GM06990 (cell line): ENCODE measurements around the gene PARN.

Experiments
- DNase-seq: peaks from one replicate; pipeline ENCODE4 v3.0.0-alpha.2; 2011; ENCODE audit not compliant: insufficient read length; ENCODE audit errors: extremely low read depth
- H3K27me3 ChIP-seq: replicated peaks from 2 replicates; pipeline ENCODE4 v1.6.0; 2011; ENCODE audit warnings: low read length; ENCODE audit not compliant: control insufficient read depth, insufficient read depth
- H3K36me3 ChIP-seq: 2 replicates; pipeline ENCODE4 v1.5.1; 2011; ENCODE audit warnings: low read length; ENCODE audit not compliant: control insufficient read depth, insufficient read depth
- H3K4me3 ChIP-seq: replicated peaks from 2 replicates; pipeline ENCODE4 v1.5.1; 2011; ENCODE audit warnings: low read depth, mild to moderate bottlenecking, control low read depth, low read length
- CTCF ChIP-seq: IDR thresholded peaks from 2 replicates; pipeline ENCODE4 v1.5.1; 2011; ENCODE audit warnings: low read length, control low read depth, mild to moderate bottlenecking, inconsistent platforms; ENCODE audit not compliant: insufficient read depth, poor library complexity, severe bottlenecking

PARN gene

DNA sequence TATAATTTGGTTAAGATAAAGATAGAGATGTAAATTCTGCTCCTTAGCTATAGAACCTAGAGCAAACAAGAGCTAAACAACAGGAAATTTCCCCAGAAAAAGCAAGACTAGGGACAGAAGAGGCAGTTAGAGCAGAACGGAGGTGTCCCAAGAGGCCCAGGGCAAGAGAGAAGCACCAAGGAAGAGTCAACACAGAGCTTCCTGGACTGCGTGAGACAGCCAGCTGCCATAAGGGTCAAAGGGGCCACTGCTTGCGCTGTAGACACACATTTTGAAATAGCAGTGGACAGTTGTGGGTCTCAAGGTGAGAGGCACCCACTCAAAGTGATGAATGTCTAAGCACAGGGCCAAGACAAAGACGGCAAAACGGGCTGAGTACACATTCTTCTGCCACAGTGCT is 156.6 kb downstream of the PARN start:
- Histone ChIP-seq H3K4me3 (no peak overlapping the region), H3K27me3 (no peaks in the 10 kb centered on the region), H3K36me3 (no peaks in the 10 kb centered on the region)
- TF ChIP-seq CTCF = no peak
- DNase-seq = no peak

DNA sequence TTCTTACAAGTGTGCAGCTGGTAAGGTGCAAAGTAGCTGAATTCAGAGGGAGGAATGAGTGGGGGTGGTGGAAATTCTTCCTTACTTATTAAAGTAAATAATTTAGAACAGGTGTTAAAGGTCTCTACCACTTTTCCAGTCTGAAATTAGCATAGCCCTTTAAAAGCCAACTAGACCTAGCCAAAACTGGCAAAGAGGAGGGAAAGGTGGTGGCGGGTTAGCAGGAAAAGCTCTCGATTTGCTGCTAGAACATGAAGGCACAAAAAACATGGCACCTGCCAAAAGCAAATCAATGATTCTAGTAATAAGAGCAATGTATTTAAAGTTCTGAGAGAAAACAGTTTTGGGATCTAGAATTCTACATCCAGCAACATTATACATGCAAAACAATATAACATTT is 157.7 kb downstream of the PARN start:
- Histone ChIP-seq H3K4me3 (no peak overlapping the region), H3K27me3 (no peaks in the 10 kb centered on the region), H3K36me3 (no peaks in the 10 kb centered on the region)
- no peak for DNase-seq
- TF ChIP-seq CTCF = no peak

DNA sequence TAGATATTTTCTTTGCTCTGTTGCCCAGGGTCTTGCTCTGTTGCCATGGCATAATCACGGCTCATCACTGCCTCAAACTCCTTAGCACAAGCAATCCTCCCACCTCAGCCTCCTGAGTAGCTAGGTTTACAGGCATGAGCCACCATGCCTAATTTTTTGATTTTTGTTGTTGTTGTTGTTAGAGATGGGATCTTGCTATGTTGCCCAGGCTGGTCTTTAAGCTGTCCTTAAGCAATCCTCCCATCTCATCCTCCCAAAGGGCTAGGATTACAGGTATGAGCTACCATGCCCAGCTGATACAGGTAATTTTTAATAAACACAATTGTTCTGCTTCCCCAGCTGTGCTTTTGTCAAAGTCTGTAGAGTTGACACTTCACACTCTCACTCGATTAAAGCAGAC is 159.3 kb downstream of the PARN start:
- Histone ChIP-seq H3K27me3 (no peaks in the 10 kb centered on the region), H3K36me3 (no peaks in the 10 kb centered on the region), H3K4me3 (no peak overlapping the region)
- TF ChIP-seq CTCF = no peak
- DNase-seq = no peak

- no peak for DNase-seq
- Histone ChIP-seq H3K4me3 (no peak overlapping the region), H3K27me3 (no peaks in the 10 kb centered on the region), H3K36me3 (no peaks in the 10 kb centered on the region)
- TF ChIP-seq CTCF = no peak
Observed at GRCh38 chr16:14465799-14466198, 164.3 kb downstream of the PARN start.

GRCh38 chr16:14464796-14465195 is 165.3 kb downstream of the PARN start:
- no peak for DNase-seq
- no peak for TF ChIP-seq CTCF
- Histone ChIP-seq H3K4me3 (no peak overlapping the region), H3K27me3 (no peaks in the 10 kb centered on the region), H3K36me3 (no peaks in the 10 kb centered on the region)

GRCh38 chr16:14464192-14464591 is 165.9 kb downstream of the PARN start:
- Histone ChIP-seq H3K36me3 (no peaks in the 10 kb centered on the region), H3K4me3 (no peak overlapping the region), H3K27me3 (no peaks in the 10 kb centered on the region)
- DNase-seq = no peak
- TF ChIP-seq CTCF = no peak
